ENCODE measurements around the gene GABBR2.
A peak's percentile ranks its signal among the peaks of the same experiment; 100 is the strongest.

Gene GABBR2

GRCh38 chr9:98555651-98556465 is 152.9 kb downstream of the GABBR2 start:
- no peak for TF ChIP-seq CTCF (IDR thresholded peaks at IDR 0.05; ENCODE audit: low read depth, low read length)
- no peak overlapping the region for H3K4me3 ChIP-seq (ENCODE audit: low read depth, low read length)

GRCh38 chr9:98554752-98555151 is 154.0 kb downstream of the GABBR2 start:
- no peak for TF ChIP-seq CTCF (IDR thresholded peaks at IDR 0.05; ENCODE audit: low read depth, low read length)

GRCh38 chr9:98552331-98552730 is 156.4 kb downstream of the GABBR2 start:
- no peak for TF ChIP-seq CTCF (IDR thresholded peaks at IDR 0.05; ENCODE audit: low read depth, low read length)
- H3K4me3 ChIP-seq (ENCODE audit: low read depth, low read length): peak overlapping the region; percentile 5; the same call in 1 of the 2 replicates

More at GRCh38 chr9:98554752-98555151, 154.0 kb downstream of the GABBR2 start:
- no peak overlapping the region for H3K4me3 ChIP-seq (ENCODE audit: low read depth, low read length)

- no peak for TF ChIP-seq CTCF (IDR thresholded peaks at IDR 0.05; ENCODE audit: low read depth, low read length)
- peak overlapping the region; percentile 5; the same call in 1 of the 2 replicates for H3K4me3 ChIP-seq (ENCODE audit: low read depth, low read length)
Observed at GRCh38 chr9:98551511-98552286, 157.0 kb downstream of the GABBR2 start.

- TF ChIP-seq CTCF (IDR thresholded peaks at IDR 0.05; ENCODE audit: low read depth, low read length): no peak
Observed at GRCh38 chr9:98550206-98550820, 158.4 kb downstream of the GABBR2 start.

GRCh38 chr9:98549401-98549800 is 159.3 kb downstream of the GABBR2 start:
- no peak for TF ChIP-seq CTCF (IDR thresholded peaks at IDR 0.05; ENCODE audit: low read depth, low read length)
- H3K4me3 ChIP-seq (ENCODE audit: low read depth, low read length): no peak overlapping the region

More at GRCh38 chr9:98550206-98550820, 158.4 kb downstream of the GABBR2 start:
- H3K4me3 ChIP-seq (ENCODE audit: low read depth, low read length): no peak overlapping the region
